GM21723 (cell line): ENCODE data around the gene GXYLT2.

Source experiments
- ATAC-seq: cut with Tn5 transposase; IDR thresholded peaks from one replicate; pipeline ENCODE4 v1.9.1; 2021; ENCODE audit warnings: mild to moderate bottlenecking, moderate library complexity; ENCODE audit not compliant: unreplicated experiment

Gene GXYLT2

GRCh38 chr3:72887705-72888545, at the start of gene GXYLT2:
Gene GXYLT2, plus strand, starts transcription at chr3:72888046. Its CDS starts 188 bp downstream, at chr3:72888234.
- peak; percentile 81 for ATAC-seq

GRCh38 chr3:72839057-72839456, 48.8 kb upstream of the GXYLT2 start:
- no peak for ATAC-seq

- peak; percentile 27 for ATAC-seq
Measured at GRCh38 chr3:72844436-72844993, 43.3 kb upstream of the GXYLT2 start.

GRCh38 chr3:72846166-72846565, 41.7 kb upstream of the GXYLT2 start:
- ATAC-seq, result no peak

- no peak for ATAC-seq
Measured at GRCh38 chr3:72847282-72847681, 40.6 kb upstream of the GXYLT2 start.

GRCh38 chr3:72847751-72848702, 39.8 kb upstream of the GXYLT2 start, which contains the start of gene SHQ1:
Gene SHQ1, minus strand, starts transcription at chr3:72848445. Its CDS starts 105 bp downstream, at chr3:72848340.
- peak; percentile 89 for ATAC-seq

GRCh38 chr3:72848703-72849081, 39.2 kb upstream of the GXYLT2 start:
- ATAC-seq, result peak; percentile 52

- ATAC-seq, result no peak
Measured at GRCh38 chr3:72855001-72855400, 32.8 kb upstream of the GXYLT2 start.

- ATAC-seq, result no peak
Measured at GRCh38 chr3:72860053-72860452, 27.8 kb upstream of the GXYLT2 start.

GRCh38 chr3:72860846-72861245, 27.0 kb upstream of the GXYLT2 start:
- ATAC-seq, result no peak

- ATAC-seq, result no peak
Measured at GRCh38 chr3:72862314-72863090, 25.3 kb upstream of the GXYLT2 start.

- no peak for ATAC-seq
Measured at GRCh38 chr3:72872183-72872582, 15.7 kb upstream of the GXYLT2 start.

- no peak for ATAC-seq
Measured at GRCh38 chr3:72887343-72887704, 522 bp upstream of the GXYLT2 start.

- no peak for ATAC-seq
Measured at GRCh38 chr3:72888546-72889309, 882 bp downstream of the GXYLT2 start.

GRCh38 chr3:72889310-72890165, 1.7 kb downstream of the GXYLT2 start:
- no peak for ATAC-seq

- no peak for ATAC-seq
Measured at GRCh38 chr3:72890166-72890925, 2.5 kb downstream of the GXYLT2 start.

- ATAC-seq, result no peak
Measured at GRCh38 chr3:72891053-72891855, 3.4 kb downstream of the GXYLT2 start.
